Stomach (tissue), 4 donors: ENCODE measurements around the gene PPP4C.

ENCODE experiments used
- CTCF ChIP-seq, 7 experiments: fragments of 450-650 bp in 4 of 7; fragments of 200-600 bp in 3 of 7; sonication (generic) in 3 of 7; IDR thresholded peaks; one replicate each; pipeline ENCODE4 v1.5.1; 2016 to 2019; ENCODE audit warnings: antibody characterized with exemption in 7 of 7, control low read depth in 2 of 7, mild to moderate bottlenecking in 1 of 7
- EP300 ChIP-seq: sonication (generic); formaldehyde crosslinking; IDR thresholded peaks from one replicate; pipeline ENCODE4 v1.6.1; 2017; ENCODE audit warnings: antibody characterized with exemption
- POLR2A ChIP-seq, 4 donors: fragments of 450-650 bp; IDR thresholded peaks; one replicate each; pipeline ENCODE4 v1.6.1; 2016; ENCODE audit warnings: antibody characterized with exemption in 4 of 4, control low read depth in 2 of 4, mild to moderate bottlenecking in 1 of 4, moderate library complexity in 1 of 4
- POLR2AphosphoS5 ChIP-seq, 3 donors: sonication (generic); formaldehyde crosslinking; IDR thresholded peaks; one replicate each; pipeline ENCODE4 v1.6.1; 2016; ENCODE audit warnings: antibody characterized with exemption in 3 of 3

GRCh38 chr16:30066761-30067583 lies 8.8 kb upstream of the PPP4C start:
- TF ChIP-seq POLR2A (IDR thresholded peaks at IDR 0.05) (no peak), CTCF (IDR thresholded peaks at IDR 0.05) (no peak), EP300 (no peak), POLR2AphosphoS5 (IDR thresholded peaks at IDR 0.05) (no peak)
